H1 (cell line): ENCODE results near the gene CKAP5. TPM values are rescaled to one million over a fixed set of nuclear protein-coding genes. Genes with fewer than 3 reads are reported as not detected.

Experiments
- CTCF ChIA-PET: fragments of 300-600 bp; sonication (Branson Sonifier 250); formaldehyde crosslinking; loops from one replicate; lab custom pipeline; 2021; ENCODE audit not compliant: partially characterized antibody; lab: Charles Lee
- POLR2A ChIA-PET: fragments of 300-600 bp; sonication (Branson Sonifier 250); formaldehyde crosslinking; loops from one replicate; lab custom pipeline; 2021; ENCODE audit warnings: inconsistent platforms; ENCODE audit not compliant: partially characterized antibody; lab: Charles Lee
- DNase-seq, 2 experiments: peaks; one replicate each; pipeline versions ENCODE4 v3.0.0 to v3.0.0-alpha.2; 2010 to 2022; ENCODE audit warnings: low spot score in 2 of 2, low read depth in 1 of 2, mixed read lengths in 1 of 2
- FAIRE-seq: peaks from 2 replicates; lab custom pipeline; 2011; peaks lifted over from hg19 to GRCh38; lab: Jason Lieb, UNC
- H2AFZ ChIP-seq: 2 replicates; pipeline ENCODE4 v1.8.1; 2012; ENCODE audit warnings: low read length, inconsistent platforms
- H2AK5ac ChIP-seq: 2 replicates; pipeline ENCODE4 v1.6.1; 2013; ENCODE audit warnings: low read depth, low read length
- H2BK120ac ChIP-seq: replicated peaks from 2 replicates; pipeline ENCODE3; 2013; ENCODE audit warnings: low read depth, low read length, inconsistent platforms
- H2BK12ac ChIP-seq: 2 replicates; pipeline ENCODE4 v1.6.1; 2013; ENCODE audit warnings: low read depth, low read length
- H2BK15ac ChIP-seq: 2 replicates; pipeline ENCODE4 v1.6.1; 2013; ENCODE audit warnings: low read length
- H2BK20ac ChIP-seq: 2 replicates; pipeline ENCODE4 v1.6.1; 2013; ENCODE audit warnings: low read length
- H2BK5ac ChIP-seq: 2 replicates; pipeline ENCODE4 v1.6.1; 2013; ENCODE audit warnings: low read depth, low read length
- H3K14ac ChIP-seq: 2 replicates; pipeline ENCODE4 v1.6.1; 2013; ENCODE audit warnings: inconsistent platforms; ENCODE audit not compliant: insufficient read length
- H3K18ac ChIP-seq: 2 replicates; pipeline ENCODE4 v1.6.1; 2013; ENCODE audit warnings: low read length; ENCODE audit errors: extremely low read depth
- H3K23ac ChIP-seq: 2 replicates; pipeline ENCODE4 v1.6.1; 2013; ENCODE audit warnings: inconsistent platforms; ENCODE audit not compliant: insufficient read length
- H3K23me2 ChIP-seq: 2 replicates; pipeline ENCODE4 v1.6.1; 2013; ENCODE audit warnings: low read depth, low read length
- H3K27ac ChIP-seq: 2 replicates; pipeline ENCODE4 v1.6.1; 2011; ENCODE audit warnings: low read depth, low read length, inconsistent platforms
- H3K27me3 ChIP-seq, 4 experiments: replicated peaks in 1 of 4; 1 replicate in 1 of 4; 2 replicates in 3 of 4; pipeline versions ENCODE4 v1.6.1 to v1.8.1; 2011 to 2013; ENCODE audit warnings: low read length in 3 of 4, mild to moderate bottlenecking in 3 of 4, inconsistent platforms in 2 of 4, mixed read lengths in 2 of 4, moderate library complexity in 1 of 4; ENCODE audit not compliant: control insufficient read depth in 3 of 4, insufficient read depth in 3 of 4; ENCODE audit errors: extremely low read depth in 1 of 4
- H3K36me3 ChIP-seq, 4 experiments: 2 replicates each; pipeline versions ENCODE4 v1.6.1 to v1.8.1; 2011 to 2013; ENCODE audit warnings: mild to moderate bottlenecking in 4 of 4, low read length in 3 of 4, moderate library complexity in 2 of 4, control low read depth in 1 of 4, inconsistent platforms in 1 of 4; ENCODE audit not compliant: insufficient read depth in 4 of 4, control insufficient read depth in 2 of 4
- H3K4ac ChIP-seq: replicated peaks from 2 replicates; pipeline ENCODE3; 2013; ENCODE audit warnings: low read length, low read depth, mixed read lengths, inconsistent platforms; ENCODE audit not compliant: insufficient read length
- H3K4me1 ChIP-seq, 4 experiments: replicated peaks in 1 of 4; 1 replicate in 1 of 4; 2 replicates in 3 of 4; pipeline versions ENCODE4 v1.6.1 to v1.8.1; 2011 to 2013; ENCODE audit warnings: low read length in 3 of 4, inconsistent platforms in 2 of 4, mixed read lengths in 1 of 4; ENCODE audit not compliant: insufficient read depth in 4 of 4, control insufficient read depth in 3 of 4
- H3K4me2 ChIP-seq, 2 experiments: 2 replicates each; pipeline versions ENCODE4 v1.6.1 to v1.8.1; 2011 to 2013; ENCODE audit warnings: low read depth in 2 of 2, low read length in 2 of 2, control low read depth in 1 of 2, inconsistent platforms in 1 of 2, mild to moderate bottlenecking in 1 of 2; ENCODE audit not compliant: insufficient read depth in 1 of 2
- H3K4me3 ChIP-seq, 4 experiments: fragments of 200-600, 300-600 bp in 1 of 4; sonication (generic), shearing (Covaris generic), sonication (Bioruptor Twin) in 1 of 4; 2 replicates each; pipeline versions ENCODE4 v1.5.1 to v1.8.1; 2011 to 2016; ENCODE audit warnings: low read length in 4 of 4, low read depth in 3 of 4, control low read depth in 2 of 4, inconsistent platforms in 2 of 4, mild to moderate bottlenecking in 2 of 4, mixed read lengths in 1 of 4, moderate library complexity in 1 of 4; ENCODE audit not compliant: insufficient read depth in 2 of 4; ENCODE audit errors: extremely low read depth in 1 of 4
- H3K56ac ChIP-seq: replicated peaks from 2 replicates; pipeline ENCODE3; 2013; ENCODE audit warnings: low read depth, mild to moderate bottlenecking, mixed read lengths, low read length, inconsistent platforms; ENCODE audit not compliant: insufficient read length
- H3K79me1 ChIP-seq: 2 replicates; pipeline ENCODE4 v1.6.1; 2013; ENCODE audit warnings: low read depth, low read length, control low read depth
- H3K79me2 ChIP-seq, 2 experiments: 2 replicates each; pipeline versions ENCODE4 v1.6.1 to v1.8.1; 2012 to 2013; ENCODE audit warnings: low read length in 2 of 2, mild to moderate bottlenecking in 2 of 2, inconsistent platforms in 1 of 2; ENCODE audit not compliant: insufficient read depth in 2 of 2, control insufficient read depth in 1 of 2
- H3K9ac ChIP-seq, 4 experiments: replicated peaks in 1 of 4; 1 replicate in 1 of 4; 2 replicates in 3 of 4; pipeline versions ENCODE4 v1.6.1 to v1.8.1; 2011 to 2013; ENCODE audit warnings: low read depth in 3 of 4, low read length in 3 of 4, control low read depth in 2 of 4, mild to moderate bottlenecking in 2 of 4, moderate library complexity in 2 of 4, inconsistent platforms in 1 of 4; ENCODE audit errors: extremely low read depth in 1 of 4
- H3K9me3 ChIP-seq, 2 experiments: 2 replicates each; pipeline versions ENCODE4 v1.6.1 to v1.8.1; 2012 to 2013; ENCODE audit warnings: mild to moderate bottlenecking in 2 of 2, moderate library complexity in 2 of 2, control low read depth in 1 of 2, inconsistent platforms in 1 of 2, low read depth in 1 of 2, low read length in 1 of 2, mixed read lengths in 1 of 2; ENCODE audit not compliant: insufficient read depth in 2 of 2
- H4K20me1 ChIP-seq, 2 experiments: replicated peaks in 1 of 2; 2 replicates each; pipeline versions ENCODE3 to v1.8.1; 2011 to 2013; ENCODE audit warnings: inconsistent platforms in 2 of 2, low read length in 2 of 2, mild to moderate bottlenecking in 1 of 2; ENCODE audit not compliant: insufficient read depth in 2 of 2, control insufficient read depth in 1 of 2
- H4K5ac ChIP-seq: 2 replicates; pipeline ENCODE4 v1.6.1; 2013; ENCODE audit warnings: low read length, low read depth, mixed read lengths, inconsistent platforms; ENCODE audit not compliant: insufficient read length
- H4K8ac ChIP-seq: 2 replicates; pipeline ENCODE4 v1.8.0; 2013; ENCODE audit warnings: mild to moderate bottlenecking, moderate library complexity, low read length, inconsistent platforms; ENCODE audit not compliant: insufficient read depth; ENCODE audit errors: extremely low read depth
- H4K91ac ChIP-seq: replicated peaks from 2 replicates; pipeline ENCODE3; 2013; ENCODE audit warnings: low read length, mixed read lengths, inconsistent platforms; ENCODE audit not compliant: insufficient read length
- CEBPB ChIP-seq: IDR thresholded peaks from 2 replicates; pipeline ENCODE4 v1.6.1; 2012; ENCODE audit warnings: low read depth, low read length
- EP300 ChIP-seq, 2 experiments: IDR thresholded peaks; 1 replicate in 1 of 2; 2 replicates in 1 of 2; pipeline ENCODE4 v1.6.1; 2011 to 2012; ENCODE audit warnings: low read depth in 2 of 2, low read length in 2 of 2, mild to moderate bottlenecking in 2 of 2, borderline replicate concordance in 1 of 2, inconsistent platforms in 1 of 2, moderate library complexity in 1 of 2
- EZH2 ChIP-seq: fragments of 200-600 bp; sonication (generic); IDR thresholded peaks from 2 replicates; pipeline ENCODE4 v1.7.1; 2012; ENCODE audit warnings: low read depth, mild to moderate bottlenecking, moderate library complexity, low read length, inconsistent platforms; ENCODE audit not compliant: severe bottlenecking
- GABPA ChIP-seq: IDR thresholded peaks from 2 replicates; pipeline ENCODE4 v1.6.1; 2011; ENCODE audit warnings: mild to moderate bottlenecking, low read length, moderate library complexity, borderline replicate concordance; ENCODE audit not compliant: insufficient read depth
- RAD21 ChIP-seq, 2 experiments: IDR thresholded peaks in 1 of 2; conservative IDR thresholded peaks in 1 of 2; 2 replicates each; pipeline ENCODE4 v1.6.1; 2011; ENCODE audit warnings: low read depth in 2 of 2, low read length in 2 of 2, improper control_type of control experiment in 1 of 2, inconsistent platforms in 1 of 2, mild to moderate bottlenecking in 1 of 2, moderate library complexity in 1 of 2
- SP4 ChIP-seq: IDR thresholded peaks from 2 replicates; pipeline ENCODE4 v1.6.1; 2012; ENCODE audit warnings: low read length, inconsistent platforms
- WGBS, 2 experiments: shearing (Covaris generic) in 1 of 2; methylation state at CpG; one replicate each; pipeline versions ENCODE4 v1.1.6 to v1.1.7; 2013 to 2015; ENCODE audit warnings: low lambda C conversion rate in 2 of 2, mixed read lengths in 2 of 2, inconsistent platforms in 1 of 2, low coverage in 1 of 2, missing lambda C conversion rate in 1 of 2; ENCODE audit not compliant: insufficient replicate concordance in 2 of 2, insufficient coverage in 1 of 2, insufficient read length in 1 of 2; ENCODE audit errors: extremely low coverage in 1 of 2, missing lambda C conversion rate in 1 of 2; 5-methylcytosine and 5-hydroxymethylcytosine counted together
- polyA plus RNA-seq, 7 experiments: library from polyadenylated mRNA; depleted of rRNA in 3 of 7; stranded (reverse) in 5 of 7; unstranded in 2 of 7; fragments of >200 nt in 5 of 7; fragments of 200-250 nt in 2 of 7; gene quantifications; 1 replicate in 5 of 7; 2 replicates in 1 of 7; 4 replicates in 1 of 7; pipeline versions ENCODE4 v1.2.1 to v1.2.3, GENCODE V29; 2011 to 2013; ENCODE audit warnings: missing spikeins in 2 of 7, mixed read lengths in 2 of 7
- total RNA-seq: library from RNA; stranded (reverse); fragmentation: NEBNext Ultra II Directional; extraction: Animal tissue kit (Norgen Biotek cat#: 25700); gene quantifications from 2 replicates; pipeline ENCODE4 v1.2.1, GENCODE V29; 2021

Gene CKAP5
- total and polyA plus RNA-seq, 2 of the 8 experiments (the other 6 are each of a cell fraction or from before 2014, with no cell fraction given): 64.8 to 185 TPM

GRCh38 chr11:46888636-46889035 is 42.6 kb upstream of the CKAP5 start:
- Histone ChIP-seq H2BK120ac (no peak overlapping the region), H3K23me2 (peaks cover 2% of the 10 kb centered on the region; the same call in 1 of the 2 replicates), H2BK12ac (no peak overlapping the region), H3K9ac (no peak overlapping the region), H3K36me3 (peaks cover 1 to 30% (median 16%) of the 10 kb centered on the region in 4 experiments; a peak in 6 of 8 replicates), H3K27ac (no peak overlapping the region), H3K23ac (no peak overlapping the region), H4K91ac (no peak overlapping the region), H3K4ac (no peak overlapping the region), H2BK20ac (no peak overlapping the region), H2AK5ac (no peak overlapping the region), H2BK15ac (no peak overlapping the region), H3K79me2 (no peaks in the 10 kb centered on the region), H2AFZ (no peak overlapping the region), H3K4me1 (no peaks in the 10 kb centered on the region), H4K20me1 (no peaks in the 10 kb centered on the region), H2BK5ac (no peak overlapping the region), H3K27me3 (no peaks in the 10 kb centered on the region), H3K18ac (no peak overlapping the region), H3K79me1 (no peaks in the 10 kb centered on the region), H4K8ac (no peak overlapping the region), H3K56ac (no peak overlapping the region), H4K5ac (no peak overlapping the region)
- POLR2A ChIA-PET: no interaction called here
- FAIRE-seq (no peak), DNase-seq (no peak)
- WGBS, 2 experiments: 92% methylated on average over 5 of the region's 5 CpGs; no CpG with 5 or more reads in 1 of the 2 experiments
- CTCF ChIA-PET: interaction anchor here (1.0 to 2.3 kb wide), 3 partner anchors 31 to 264 kb away, joined by 4 to 9 read pairs (median 5); no protein-coding TSS in a partner anchor
- TF ChIP-seq SP4 (no peak), RAD21 (IDR thresholded peaks at IDR 0.05 in 1 of 2, conservative IDR thresholded peaks at IDR 0.05 in 1 of 2; ENCODE audit: low read depth in 2 of 2, low read length in 2 of 2) (no peak), EZH2 (no peak), GABPA (no peak), CEBPB (no peak), EP300 (IDR thresholded peaks at IDR 0.05; ENCODE audit: borderline replicate concordance in 1 of 2, low read depth in 2 of 2, low read length in 2 of 2) (no peak)
- TF ChIP-seq, all 59 proteins: peak for 0
- H3K4me3 ChIP-seq: no peak overlapping the region
- H3K4me2 ChIP-seq: no peak overlapping the region
- no peaks in the 10 kb centered on the region for H3K9me3 ChIP-seq
- no peak overlapping the region for H3K14ac ChIP-seq
